Muscle layer of colon (tissue), 2 donors: ENCODE measurements around the gene SLC2A5.

Source experiments
- H3K27ac ChIP-seq: one replicate; pipeline ENCODE4 v1.7.0; 2013; ENCODE audit warnings: low read depth, mild to moderate bottlenecking, low read length, moderate library complexity
- H3K27me3 ChIP-seq, 2 donors: one replicate each; pipeline ENCODE4 v1.7.0; 2013; ENCODE audit warnings: low read length in 2 of 2, mild to moderate bottlenecking in 2 of 2; ENCODE audit not compliant: insufficient read depth in 2 of 2, control insufficient read depth in 1 of 2
- H3K36me3 ChIP-seq: one replicate; pipeline ENCODE4 v1.7.0; 2013; ENCODE audit warnings: mild to moderate bottlenecking, low read length; ENCODE audit not compliant: insufficient read depth
- H3K4me1 ChIP-seq: one replicate; pipeline ENCODE4 v1.7.0; 2013; ENCODE audit warnings: mild to moderate bottlenecking, low read length; ENCODE audit not compliant: insufficient read depth
- H3K4me3 ChIP-seq, 2 donors: one replicate each; pipeline ENCODE4 v1.7.0; 2013; ENCODE audit warnings: low read length in 2 of 2, low read depth in 1 of 2, mild to moderate bottlenecking in 1 of 2, moderate library complexity in 1 of 2
- H3K9ac ChIP-seq: one replicate; pipeline ENCODE4 v1.7.0; 2013; ENCODE audit warnings: low read length
- H3K9me3 ChIP-seq: one replicate; pipeline ENCODE4 v1.7.0; 2013; ENCODE audit warnings: mild to moderate bottlenecking, low read length
- donor health status: abdominal sarcoma.
- donor health status: Adenocarcinoma of cecum.

The SLC2A5 gene

DNA sequence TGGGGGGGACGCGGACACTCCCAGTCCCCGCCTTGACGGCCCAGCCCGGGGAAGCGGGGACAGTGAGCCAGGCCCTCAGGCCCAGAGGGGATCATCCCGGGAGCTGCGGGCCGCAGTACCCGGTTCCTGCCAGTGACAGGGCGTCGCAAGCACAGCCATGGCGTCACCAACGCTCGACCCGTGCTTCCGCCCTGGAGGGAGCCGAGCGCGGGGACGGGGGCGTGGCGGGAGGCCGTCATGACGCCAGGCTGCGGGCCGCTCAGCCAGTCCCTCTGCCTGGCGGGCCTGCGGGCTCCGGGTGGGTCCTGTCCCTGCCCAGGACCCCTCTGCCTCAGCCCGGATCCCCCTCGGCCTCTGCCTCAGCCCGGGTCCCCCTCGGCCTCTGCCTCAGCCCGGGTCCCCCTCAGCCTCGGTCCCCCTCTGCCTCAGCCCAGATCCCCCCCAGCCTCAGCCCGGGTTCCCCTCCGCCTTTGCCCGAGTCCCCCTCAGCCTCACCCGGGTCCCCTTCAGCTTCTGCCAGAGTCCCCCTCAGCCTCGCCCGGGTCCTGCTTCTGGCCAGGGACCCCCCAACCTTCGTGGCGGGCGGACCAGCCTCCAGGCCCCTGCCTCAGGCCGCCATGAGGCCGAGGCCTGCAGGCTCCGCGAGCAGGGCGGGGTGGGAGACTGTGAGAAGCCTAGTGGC is 2.3 kb upstream of the SLC2A5 start:
- H3K9me3 ChIP-seq, result no peaks in the 10 kb centered on the region
- peaks cover 22% of the 10 kb centered on the region for H3K4me1 ChIP-seq
- H3K36me3 ChIP-seq, result no peaks in the 10 kb centered on the region
- H3K9ac ChIP-seq, result no peak overlapping the region
- no peak overlapping the region for H3K4me3 ChIP-seq
- H3K27ac ChIP-seq, result no peak overlapping the region
- no peaks in the 10 kb centered on the region for H3K27me3 ChIP-seq

GRCh38 chr1:9070486-9070885 is 1.1 kb upstream of the SLC2A5 start:
- Histone ChIP-seq H3K27ac (peak overlapping the region; percentile 12), H3K4me3 (no peak overlapping the region)

DNA sequence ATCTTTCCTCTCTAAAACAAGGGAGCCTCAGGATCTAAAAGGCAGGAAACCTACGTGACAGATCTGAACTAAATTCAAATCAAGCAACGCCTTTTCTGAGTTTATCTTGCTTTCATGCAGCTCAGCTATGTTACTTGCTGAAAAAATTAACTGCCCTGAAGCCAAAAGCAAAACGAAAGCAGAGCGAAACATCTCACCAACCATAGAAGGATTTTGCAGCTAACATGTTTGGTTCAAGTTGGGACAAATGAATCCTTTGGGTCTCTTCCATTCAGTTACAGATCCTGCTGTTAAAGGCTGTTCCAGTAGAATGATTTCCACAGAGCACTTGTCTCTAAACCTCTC is 482 bp downstream of the SLC2A5 start:
- peak overlapping the region in 1 of 2 donors; percentile 38 for H3K4me3 ChIP-seq
- no peaks in the 10 kb centered on the region for H3K36me3 ChIP-seq
- peak overlapping the region; percentile 58 for H3K27ac ChIP-seq
- H3K9me3 ChIP-seq, result no peaks in the 10 kb centered on the region
- H3K4me1 ChIP-seq, result peaks cover 46% of the 10 kb centered on the region
- no peak overlapping the region for H3K9ac ChIP-seq
- no peaks in the 10 kb centered on the region for H3K27me3 ChIP-seq

More at GRCh38 chr1:9070486-9070885, 1.1 kb upstream of the SLC2A5 start:
- Histone ChIP-seq H3K27me3 (no peaks in the 10 kb centered on the region), H3K9ac (no peak overlapping the region), H3K4me1 (peaks cover 31% of the 10 kb centered on the region), H3K36me3 (no peaks in the 10 kb centered on the region), H3K9me3 (no peaks in the 10 kb centered on the region)

DNA sequence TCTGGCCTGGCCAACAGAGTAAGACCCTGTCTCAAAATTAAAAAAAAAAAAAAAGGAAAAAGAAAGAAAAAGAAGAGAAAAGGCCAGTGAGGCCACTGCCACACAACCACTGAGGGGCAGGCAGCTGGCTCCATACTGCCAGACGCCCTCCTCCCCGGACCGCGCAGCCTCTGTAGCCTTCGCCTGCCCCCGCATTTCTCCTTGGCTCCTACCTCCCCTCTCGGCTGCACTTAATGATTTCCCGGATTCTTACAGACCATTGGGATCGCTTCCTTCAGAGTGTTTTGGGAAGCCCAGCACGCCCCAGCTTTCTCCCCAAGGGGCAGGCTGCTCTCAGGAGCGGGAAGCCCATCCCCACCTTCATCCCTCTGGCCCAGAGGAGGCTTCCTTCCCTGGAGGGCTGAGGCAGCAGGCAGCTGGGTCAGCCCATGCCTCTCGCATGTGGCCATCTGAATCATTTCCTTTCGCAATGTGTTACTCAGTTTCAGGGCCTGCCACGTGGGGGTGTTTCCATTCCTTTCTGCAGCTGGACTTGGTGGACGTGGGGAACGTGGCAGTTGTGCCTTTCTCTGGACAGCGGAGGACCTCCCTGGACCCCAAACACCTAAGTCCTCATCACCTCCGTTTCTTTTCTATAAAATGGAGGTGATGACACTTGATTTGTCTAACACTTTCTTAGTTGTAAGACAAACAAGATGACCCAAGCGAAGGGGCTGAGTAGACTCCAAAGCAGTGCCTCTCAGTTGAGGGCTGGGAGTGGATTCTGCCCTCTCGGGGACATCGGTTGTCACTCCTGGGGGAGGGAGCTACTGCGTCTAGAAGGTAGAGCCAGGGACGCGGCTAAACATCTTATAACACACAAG is 2.3 kb downstream of the SLC2A5 start:
- no peak overlapping the region for H3K9ac ChIP-seq
- peaks cover 47% of the 10 kb centered on the region for H3K4me1 ChIP-seq
- no peak overlapping the region for H3K27ac ChIP-seq
- H3K9me3 ChIP-seq, result no peaks in the 10 kb centered on the region
- no peaks in the 10 kb centered on the region for H3K36me3 ChIP-seq
- no peak overlapping the region for H3K4me3 ChIP-seq
- no peaks in the 10 kb centered on the region for H3K27me3 ChIP-seq

GRCh38 chr1:9065213-9065751 is 4.2 kb downstream of the SLC2A5 start:
- H3K4me3 ChIP-seq, result no peak overlapping the region
- H3K27ac ChIP-seq, result peak overlapping the region; percentile 35

DNA sequence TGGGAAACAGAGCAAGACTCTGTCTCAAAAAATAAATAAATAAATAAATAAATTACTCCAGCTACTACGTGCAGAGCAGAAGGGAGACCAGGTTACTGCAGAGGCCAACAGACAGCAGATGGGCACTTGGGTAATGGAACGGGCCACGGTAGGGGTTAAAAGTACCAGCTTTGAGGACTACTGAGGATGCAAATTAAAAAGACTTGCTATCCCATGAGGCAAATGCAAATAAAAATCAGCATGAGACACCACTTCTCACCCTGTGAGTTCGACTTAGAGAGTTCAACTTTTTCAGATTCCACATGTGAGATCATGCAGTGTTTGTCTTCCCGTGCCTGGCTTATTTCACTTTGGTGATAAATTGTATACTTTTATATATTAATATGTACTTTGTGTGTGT is 6.6 kb downstream of the SLC2A5 start:
- Histone ChIP-seq H3K27ac (no peak overlapping the region), H3K36me3 (no peaks in the 10 kb centered on the region), H3K9me3 (no peaks in the 10 kb centered on the region), H3K4me1 (peaks cover 33% of the 10 kb centered on the region), H3K4me3 (no peak overlapping the region), H3K9ac (no peak overlapping the region), H3K27me3 (no peaks in the 10 kb centered on the region)

More at GRCh38 chr1:9065213-9065751, 4.2 kb downstream of the SLC2A5 start:
- Histone ChIP-seq H3K27me3 (no peaks in the 10 kb centered on the region), H3K9me3 (no peaks in the 10 kb centered on the region), H3K4me1 (peaks cover 49% of the 10 kb centered on the region), H3K9ac (no peak overlapping the region), H3K36me3 (no peaks in the 10 kb centered on the region)

DNA sequence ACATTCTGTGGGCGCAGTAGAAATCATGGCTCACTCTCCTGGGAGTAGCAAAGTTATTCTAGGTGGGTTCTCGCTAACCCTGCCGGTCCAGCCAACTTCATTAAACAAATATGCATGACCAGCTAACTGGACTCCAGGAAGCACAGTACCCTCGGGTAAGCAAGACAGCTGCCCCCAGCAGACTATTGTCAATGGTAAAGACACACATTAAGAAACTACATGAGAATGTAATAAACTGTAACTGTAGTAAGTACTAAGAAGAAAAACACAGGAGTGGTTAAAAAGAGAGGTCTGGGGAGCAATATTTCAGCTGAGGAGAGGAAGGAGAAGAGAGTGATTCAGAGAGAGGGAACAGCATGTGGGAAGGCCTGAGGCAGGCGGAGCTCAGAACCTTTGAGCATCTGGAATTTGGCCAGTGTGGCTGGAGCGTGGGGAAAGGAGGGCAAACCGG is 7.4 kb downstream of the SLC2A5 start:
- Histone ChIP-seq H3K27me3 (no peaks in the 10 kb centered on the region), H3K27ac (no peak overlapping the region), H3K36me3 (no peaks in the 10 kb centered on the region), H3K9me3 (no peaks in the 10 kb centered on the region), H3K9ac (no peak overlapping the region), H3K4me1 (peaks cover 33% of the 10 kb centered on the region), H3K4me3 (no peak overlapping the region)

DNA sequence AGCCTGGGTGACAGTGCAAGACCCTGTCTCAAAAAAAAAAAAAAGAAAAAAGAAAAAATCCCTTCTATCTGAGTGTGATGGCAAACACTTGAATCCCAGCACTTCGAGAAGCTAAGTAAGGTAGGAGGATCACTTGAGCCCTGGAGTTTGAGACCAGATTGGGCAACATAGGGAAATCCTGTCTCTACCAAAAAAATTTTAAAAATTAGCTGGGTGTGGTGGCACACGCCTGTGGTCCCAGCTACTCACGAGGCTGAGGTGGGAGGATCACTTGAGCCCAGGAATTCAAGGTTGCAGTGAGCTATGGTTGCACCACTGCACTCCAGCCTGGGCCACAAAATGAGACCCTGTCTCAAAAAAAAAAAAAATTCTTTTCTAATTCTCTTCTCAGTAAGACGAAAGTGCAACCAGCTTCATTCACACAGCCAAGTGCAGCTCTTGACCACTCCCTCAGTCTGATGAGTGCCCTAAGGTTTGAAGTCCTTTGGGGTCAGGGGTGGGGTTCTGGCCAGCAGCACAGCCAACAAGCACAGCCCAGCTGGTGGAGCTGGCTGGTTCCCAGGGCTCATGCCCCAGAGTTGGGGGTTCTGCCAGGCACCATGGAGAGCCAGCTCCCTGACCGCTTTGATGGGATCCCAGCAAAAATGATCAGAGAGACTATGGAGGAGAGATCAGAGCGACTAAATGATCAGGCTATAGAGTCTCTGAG is 8.0 kb downstream of the SLC2A5 start:
- Histone ChIP-seq H3K36me3 (no peaks in the 10 kb centered on the region), H3K27ac (no peak overlapping the region), H3K9ac (no peak overlapping the region), H3K27me3 (no peaks in the 10 kb centered on the region), H3K9me3 (no peaks in the 10 kb centered on the region), H3K4me3 (no peak overlapping the region), H3K4me1 (peaks cover 33% of the 10 kb centered on the region)

- H3K27ac ChIP-seq, result no peak overlapping the region
- no peaks in the 10 kb centered on the region for H3K9me3 ChIP-seq
- no peak overlapping the region for H3K9ac ChIP-seq
- H3K4me1 ChIP-seq, result peaks cover 20% of the 10 kb centered on the region
- no peaks in the 10 kb centered on the region for H3K36me3 ChIP-seq
- H3K4me3 ChIP-seq, result no peak overlapping the region
- H3K27me3 ChIP-seq, result no peaks in the 10 kb centered on the region
These were observed 9.3 kb downstream of the SLC2A5 start for GRCh38 chr1:9059891-9060744.

GRCh38 chr1:9058465-9058864 is 11.0 kb downstream of the SLC2A5 start:
- H3K9me3 ChIP-seq, result no peaks in the 10 kb centered on the region
- H3K27ac ChIP-seq, result no peak overlapping the region
- H3K4me3 ChIP-seq, result no peak overlapping the region
- H3K9ac ChIP-seq, result no peak overlapping the region
- H3K27me3 ChIP-seq, result no peaks in the 10 kb centered on the region
- no peaks in the 10 kb centered on the region for H3K36me3 ChIP-seq
- H3K4me1 ChIP-seq, result peaks cover 8% of the 10 kb centered on the region
